GM23248 (cell line): ENCODE results near the gene LCLAT1.
"Not testable (repeated sequence)": the region's sequence is repeated elsewhere in the genome, so short reads cannot be mapped to it uniquely, and the experiment has no call there.

Experiments used
- EZH2 ChIP-seq: fragments of 200-600 bp; sonication (generic); IDR thresholded peaks from 2 replicates; pipeline ENCODE4 v1.6.1; 2018; ENCODE audit warnings: antibody characterized with exemption, mild to moderate bottlenecking; ENCODE audit not compliant: insufficient read depth, poor library complexity, severe bottlenecking
- EZH2phosphoT487 ChIP-seq: fragments of 200-600 bp; sonication (generic); IDR thresholded peaks from 2 replicates; pipeline ENCODE4 v1.6.1; 2018; ENCODE audit warnings: antibody characterized with exemption, moderate library complexity, mild to moderate bottlenecking, low read depth; ENCODE audit not compliant: insufficient read depth

- not testable (repeated sequence) for TF ChIP-seq EZH2, EZH2phosphoT487
These were observed 196.0 kb downstream of the LCLAT1 start for GRCh38 chr2:30643013-30643412.
